ENCODE data around the gene RARS2.

Gene RARS2

DNA sequence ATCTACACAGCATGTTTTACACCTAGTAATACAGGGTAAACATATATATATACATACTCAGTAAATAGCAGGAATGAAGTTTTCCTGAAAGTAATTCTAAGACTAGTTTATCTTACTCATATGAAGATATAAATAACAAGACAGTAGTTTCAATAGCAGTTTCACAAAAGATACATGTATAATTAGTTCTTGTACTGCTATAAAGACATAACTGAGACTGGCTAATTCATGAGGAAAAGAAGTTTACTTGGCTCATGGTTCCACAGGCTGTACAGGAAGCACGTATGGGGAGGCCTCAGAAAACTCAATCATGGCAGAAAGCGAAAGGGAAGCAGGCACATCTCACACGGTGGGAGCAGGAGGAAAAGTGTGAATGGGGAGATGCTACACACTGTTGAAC lies 16.9 kb downstream of the RARS2 start:
- peaks cover 20% of the 10 kb centered on the region for H3K4me1 ChIP-seq (ENCODE audit: control insufficient read depth, insufficient read depth, low read length)
- no peaks in the 10 kb centered on the region for H3K9me3 ChIP-seq (ENCODE audit: control insufficient read depth, low read length)
- H3K4me3 ChIP-seq (ENCODE audit: low read length) = no peak overlapping the region
- H3K9ac ChIP-seq (ENCODE audit: low read length) = no peak overlapping the region
- H3K27me3 ChIP-seq (replicated peaks; ENCODE audit: control insufficient read depth, insufficient read depth, low read length) = no peaks in the 10 kb centered on the region
- no peak for DNase-seq (ENCODE audit: low read depth)
- H3K36me3 ChIP-seq (ENCODE audit: control insufficient read depth, insufficient read depth, low read length, severe bottlenecking) = peaks cover 22% of the 10 kb centered on the region

- no peaks in the 10 kb centered on the region for H3K27me3 ChIP-seq (replicated peaks; ENCODE audit: control insufficient read depth, insufficient read depth, low read length)
- H3K9me3 ChIP-seq (ENCODE audit: control insufficient read depth, low read length) = no peaks in the 10 kb centered on the region
- DNase-seq (ENCODE audit: low read depth) = no peak
- no peak overlapping the region for H3K4me3 ChIP-seq (ENCODE audit: low read length)
- no peak overlapping the region for H3K9ac ChIP-seq (ENCODE audit: low read length)
- peaks cover 21% of the 10 kb centered on the region for H3K36me3 ChIP-seq (ENCODE audit: control insufficient read depth, insufficient read depth, low read length, severe bottlenecking)
- peaks cover 20% of the 10 kb centered on the region for H3K4me1 ChIP-seq (ENCODE audit: control insufficient read depth, insufficient read depth, low read length)
Observed at GRCh38 chr6:87572021-87572420, 17.8 kb downstream of the RARS2 start.

DNA sequence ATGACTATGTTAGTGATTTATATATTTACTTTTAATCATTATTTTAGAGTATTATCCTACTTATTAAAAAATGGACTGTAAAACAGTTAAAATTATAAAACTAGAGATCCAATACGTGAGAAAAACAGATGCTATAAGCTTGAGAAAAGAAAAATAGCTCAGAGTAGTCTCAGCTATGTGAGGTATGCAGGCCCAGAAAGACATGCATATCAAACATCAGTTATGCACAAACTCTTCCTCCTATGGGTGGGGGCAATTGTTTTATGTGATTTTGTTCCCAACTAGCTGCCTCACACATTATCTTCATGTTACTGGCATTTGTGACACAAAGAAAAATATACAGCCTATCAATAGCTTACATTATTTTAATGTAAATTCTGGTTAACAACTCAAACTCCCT lies 28.8 kb downstream of the RARS2 start:
- Histone ChIP-seq H3K4me3 (ENCODE audit: low read length) (no peak overlapping the region), H3K9me3 (ENCODE audit: control insufficient read depth, low read length) (no peaks in the 10 kb centered on the region), H3K9ac (ENCODE audit: low read length) (no peak overlapping the region), H3K36me3 (ENCODE audit: control insufficient read depth, insufficient read depth, low read length, severe bottlenecking) (peaks cover 78% of the 10 kb centered on the region), H3K27me3 (replicated peaks; ENCODE audit: control insufficient read depth, insufficient read depth, low read length) (no peaks in the 10 kb centered on the region), H3K4me1 (ENCODE audit: control insufficient read depth, insufficient read depth, low read length) (peaks cover 5% of the 10 kb centered on the region)
- DNase-seq (ENCODE audit: low read depth) = peak; percentile 48

DNA sequence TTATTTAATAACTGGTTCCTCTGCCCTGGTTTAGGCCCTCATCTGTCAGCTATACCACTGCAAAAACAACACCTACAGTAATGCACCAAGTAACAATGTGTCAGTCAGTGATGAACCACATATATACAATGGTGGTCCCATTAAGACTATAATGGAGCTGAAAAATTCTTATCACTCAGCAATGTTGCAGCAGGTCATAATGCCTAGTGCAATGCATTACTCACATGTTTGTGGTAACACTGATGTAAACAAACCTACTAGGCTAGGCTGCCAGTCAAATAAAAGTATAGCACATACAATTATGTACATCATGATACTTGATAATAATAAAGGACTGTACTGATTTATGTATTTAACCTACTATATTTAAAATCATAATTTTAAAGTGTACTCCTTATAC lies 31.3 kb downstream of the RARS2 start:
- H3K9me3 ChIP-seq (ENCODE audit: control insufficient read depth, low read length) = no peaks in the 10 kb centered on the region
- peak; percentile 38 for DNase-seq (ENCODE audit: low read depth)
- H3K36me3 ChIP-seq (ENCODE audit: control insufficient read depth, insufficient read depth, low read length, severe bottlenecking) = peaks cover 80% of the 10 kb centered on the region
- no peak overlapping the region for H3K4me3 ChIP-seq (ENCODE audit: low read length)
- H3K27me3 ChIP-seq (replicated peaks; ENCODE audit: control insufficient read depth, insufficient read depth, low read length) = no peaks in the 10 kb centered on the region
- H3K4me1 ChIP-seq (ENCODE audit: control insufficient read depth, insufficient read depth, low read length) = peaks cover 9% of the 10 kb centered on the region
- H3K9ac ChIP-seq (ENCODE audit: low read length) = no peak overlapping the region

- H3K4me3 ChIP-seq (ENCODE audit: low read length) = no peak overlapping the region
- H3K27me3 ChIP-seq (replicated peaks; ENCODE audit: control insufficient read depth, insufficient read depth, low read length) = no peaks in the 10 kb centered on the region
- peaks cover 17% of the 10 kb centered on the region for H3K4me1 ChIP-seq (ENCODE audit: control insufficient read depth, insufficient read depth, low read length)
- H3K36me3 ChIP-seq (ENCODE audit: control insufficient read depth, insufficient read depth, low read length, severe bottlenecking) = peaks cover 69% of the 10 kb centered on the region
- no peaks in the 10 kb centered on the region for H3K9me3 ChIP-seq (ENCODE audit: control insufficient read depth, low read length)
- no peak overlapping the region for H3K9ac ChIP-seq (ENCODE audit: low read length)
- DNase-seq (ENCODE audit: low read depth) = no peak
Observed at GRCh38 chr6:87555506-87555905, 34.3 kb downstream of the RARS2 start.

DNA sequence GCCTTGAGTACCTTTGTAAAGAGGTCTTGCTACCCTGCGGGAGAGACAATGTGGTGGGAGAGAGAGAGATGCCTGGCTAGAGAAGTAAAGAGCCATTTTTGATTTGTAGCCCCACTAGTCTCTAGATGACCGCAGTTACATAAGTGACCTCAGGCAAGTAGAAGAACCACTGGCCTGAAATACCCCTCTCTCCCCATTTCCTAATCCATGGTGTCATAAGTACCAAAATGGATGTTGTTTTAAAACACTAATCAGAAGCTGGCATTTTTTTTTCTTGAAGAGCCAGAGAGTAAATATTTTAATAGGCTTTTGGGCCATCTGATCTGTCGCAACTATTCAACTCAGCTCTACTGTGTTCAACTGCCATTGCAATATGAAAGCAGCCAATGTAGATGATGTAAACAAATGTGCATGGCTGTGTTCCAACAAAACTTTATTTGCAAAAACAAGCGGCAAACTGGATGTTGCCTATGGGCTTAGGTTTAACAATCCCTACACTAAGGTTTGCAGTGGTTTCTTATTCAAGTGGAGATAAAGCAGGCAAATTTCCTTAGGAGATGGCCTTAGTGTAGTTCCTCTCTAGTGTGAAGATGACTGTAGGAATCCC lies 36.5 kb downstream of the RARS2 start:
- peak; percentile 19 for DNase-seq (ENCODE audit: low read depth)
- H3K36me3 ChIP-seq (ENCODE audit: control insufficient read depth, insufficient read depth, low read length, severe bottlenecking) = peaks cover 69% of the 10 kb centered on the region

GRCh38 chr6:87551799-87552198 lies 38.0 kb downstream of the RARS2 start:
- DNase-seq (ENCODE audit: low read depth) = no peak
- H3K9ac ChIP-seq (ENCODE audit: low read length) = no peak overlapping the region
- H3K36me3 ChIP-seq (ENCODE audit: control insufficient read depth, insufficient read depth, low read length, severe bottlenecking) = peaks cover 75% of the 10 kb centered on the region
- H3K27me3 ChIP-seq (replicated peaks; ENCODE audit: control insufficient read depth, insufficient read depth, low read length) = no peaks in the 10 kb centered on the region
- no peak overlapping the region for H3K4me3 ChIP-seq (ENCODE audit: low read length)
- peaks cover 14% of the 10 kb centered on the region for H3K4me1 ChIP-seq (ENCODE audit: control insufficient read depth, insufficient read depth, low read length)
- no peaks in the 10 kb centered on the region for H3K9me3 ChIP-seq (ENCODE audit: control insufficient read depth, low read length)

More for the DNA sequence above, 36.5 kb downstream of the RARS2 start:
- no peak overlapping the region for H3K9ac ChIP-seq (ENCODE audit: low read length)
- peaks cover 14% of the 10 kb centered on the region for H3K4me1 ChIP-seq (ENCODE audit: control insufficient read depth, insufficient read depth, low read length)
- no peak overlapping the region for H3K4me3 ChIP-seq (ENCODE audit: low read length)
- no peaks in the 10 kb centered on the region for H3K9me3 ChIP-seq (ENCODE audit: control insufficient read depth, low read length)
- no peaks in the 10 kb centered on the region for H3K27me3 ChIP-seq (replicated peaks; ENCODE audit: control insufficient read depth, insufficient read depth, low read length)

- H3K4me3 ChIP-seq (ENCODE audit: low read length) = no peak overlapping the region
- H3K9me3 ChIP-seq (ENCODE audit: control insufficient read depth, low read length) = peaks cover 4% of the 10 kb centered on the region
- H3K4me1 ChIP-seq (ENCODE audit: control insufficient read depth, insufficient read depth, low read length) = peaks cover 4% of the 10 kb centered on the region
- no peak for DNase-seq (ENCODE audit: low read depth)
- no peaks in the 10 kb centered on the region for H3K27me3 ChIP-seq (replicated peaks; ENCODE audit: control insufficient read depth, insufficient read depth, low read length)
- H3K36me3 ChIP-seq (ENCODE audit: control insufficient read depth, insufficient read depth, low read length, severe bottlenecking) = peaks cover 82% of the 10 kb centered on the region
- no peak overlapping the region for H3K9ac ChIP-seq (ENCODE audit: low read length)
Observed at GRCh38 chr6:87544474-87544735, 45.4 kb downstream of the RARS2 start.

DNA sequence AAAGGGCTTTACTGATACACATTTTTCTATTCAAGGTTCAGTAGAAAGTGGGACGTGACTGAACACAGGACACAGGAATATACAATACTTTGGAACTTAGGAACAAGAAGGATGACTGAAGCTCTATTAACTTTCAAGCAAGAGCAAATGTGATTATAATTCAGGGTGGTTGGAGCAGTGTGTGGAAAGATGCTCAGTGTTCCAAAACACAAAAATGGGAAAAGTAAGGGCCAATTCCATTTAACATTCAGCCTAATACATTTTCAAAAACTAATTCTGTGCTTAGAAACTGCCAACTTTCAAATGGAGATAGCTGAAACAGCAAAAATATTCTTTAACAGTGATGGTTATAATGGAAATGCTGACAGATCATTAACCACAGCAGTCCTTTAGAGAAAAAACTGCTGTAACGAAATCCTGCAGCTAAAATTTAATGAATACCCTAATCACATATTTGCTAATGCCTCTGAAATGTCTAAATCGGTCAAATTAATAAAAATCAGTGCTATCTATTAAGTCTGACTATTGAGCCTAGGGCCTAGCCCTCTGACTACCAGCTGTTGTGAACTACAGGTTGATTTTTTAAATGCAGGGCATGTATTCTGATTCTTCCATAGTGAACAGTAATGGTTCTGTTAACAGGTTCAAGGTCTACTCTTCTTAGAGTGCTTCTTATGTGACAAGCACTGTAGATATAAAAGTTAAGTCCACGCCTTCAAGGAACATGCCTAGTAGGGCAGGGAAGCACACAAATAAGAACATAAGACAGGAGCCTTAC lies 45.9 kb downstream of the RARS2 start:
- H3K9ac ChIP-seq (ENCODE audit: low read length) = no peak overlapping the region
- peaks cover 6% of the 10 kb centered on the region for H3K9me3 ChIP-seq (ENCODE audit: control insufficient read depth, low read length)
- no peak overlapping the region for H3K4me3 ChIP-seq (ENCODE audit: low read length)
- peaks cover 84% of the 10 kb centered on the region for H3K36me3 ChIP-seq (ENCODE audit: control insufficient read depth, insufficient read depth, low read length, severe bottlenecking)
- peaks cover 4% of the 10 kb centered on the region for H3K4me1 ChIP-seq (ENCODE audit: control insufficient read depth, insufficient read depth, low read length)
- no peak for DNase-seq (ENCODE audit: low read depth)
- H3K27me3 ChIP-seq (replicated peaks; ENCODE audit: control insufficient read depth, insufficient read depth, low read length) = no peaks in the 10 kb centered on the region

DNA sequence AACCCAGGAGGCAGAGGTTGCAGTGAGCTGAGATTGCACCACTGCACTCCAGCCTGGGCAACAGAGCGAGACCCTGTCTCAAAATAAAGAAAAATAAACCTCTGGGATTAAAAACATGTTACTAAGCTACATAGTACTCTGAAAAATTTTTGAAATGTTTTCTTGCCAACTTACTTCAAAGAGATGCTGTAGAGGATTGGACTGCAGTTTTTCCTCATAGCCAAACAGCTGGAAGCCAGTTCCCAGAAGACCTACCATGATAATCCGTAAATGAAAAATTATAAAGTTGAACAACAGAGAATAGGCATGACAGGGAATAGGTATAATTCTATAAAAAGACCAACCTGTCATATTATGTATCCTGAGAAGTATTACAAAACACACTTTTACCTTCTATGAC lies 48.0 kb downstream of the RARS2 start:
- Histone ChIP-seq H3K27me3 (replicated peaks; ENCODE audit: control insufficient read depth, insufficient read depth, low read length) (no peaks in the 10 kb centered on the region), H3K36me3 (ENCODE audit: control insufficient read depth, insufficient read depth, low read length, severe bottlenecking) (peaks cover 78% of the 10 kb centered on the region), H3K4me1 (ENCODE audit: control insufficient read depth, insufficient read depth, low read length) (peaks cover 2% of the 10 kb centered on the region), H3K9ac (ENCODE audit: low read length) (no peak overlapping the region), H3K4me3 (ENCODE audit: low read length) (no peak overlapping the region), H3K9me3 (ENCODE audit: control insufficient read depth, low read length) (peaks cover 6% of the 10 kb centered on the region)
- DNase-seq (ENCODE audit: low read depth) = peak; percentile 6

GRCh38 chr6:87541041-87541440 lies 48.7 kb downstream of the RARS2 start:
- Histone ChIP-seq H3K4me1 (ENCODE audit: control insufficient read depth, insufficient read depth, low read length) (no peaks in the 10 kb centered on the region), H3K4me3 (ENCODE audit: low read length) (no peak overlapping the region), H3K9me3 (ENCODE audit: control insufficient read depth, low read length) (peaks cover 6% of the 10 kb centered on the region), H3K27me3 (replicated peaks; ENCODE audit: control insufficient read depth, insufficient read depth, low read length) (no peaks in the 10 kb centered on the region), H3K9ac (ENCODE audit: low read length) (no peak overlapping the region), H3K36me3 (ENCODE audit: control insufficient read depth, insufficient read depth, low read length, severe bottlenecking) (peaks cover 74% of the 10 kb centered on the region)
- DNase-seq (ENCODE audit: low read depth) = no peak

GRCh38 chr6:87540539-87540938 lies 49.2 kb downstream of the RARS2 start:
- no peaks in the 10 kb centered on the region for H3K27me3 ChIP-seq (replicated peaks; ENCODE audit: control insufficient read depth, insufficient read depth, low read length)
- peaks cover 6% of the 10 kb centered on the region for H3K9me3 ChIP-seq (ENCODE audit: control insufficient read depth, low read length)
- DNase-seq (ENCODE audit: low read depth) = no peak
- peaks cover 71% of the 10 kb centered on the region for H3K36me3 ChIP-seq (ENCODE audit: control insufficient read depth, insufficient read depth, low read length, severe bottlenecking)
- H3K4me3 ChIP-seq (ENCODE audit: low read length) = no peak overlapping the region
- no peak overlapping the region for H3K9ac ChIP-seq (ENCODE audit: low read length)
- no peaks in the 10 kb centered on the region for H3K4me1 ChIP-seq (ENCODE audit: control insufficient read depth, insufficient read depth, low read length)
